ENCODE results near the gene IQCN.
A peak's percentile ranks its signal among the peaks of the same experiment; 100 is the strongest.

GRCh38 chr19:18291019-18291524 is 16.8 kb upstream of the IQCN start:
- TF ChIP-seq CTCF (IDR thresholded peaks at IDR 0.05), result peak in 1 of 5 experiments; percentile 11
- TF ChIP-seq POLR2A (IDR thresholded peaks at IDR 0.05), result no peak

Data from transverse colon (tissue), 3 donors.